ENCODE results near the gene TMEM169. TPM values are rescaled to one million over a fixed set of nuclear protein-coding genes. Genes with fewer than 3 reads are reported as not detected.
A peak's percentile ranks its signal among the peaks of the same experiment; 100 is the strongest.

TMEM169 gene
- total and polyA plus RNA-seq, 2 of the 13 experiments (the other 11 are each of a cell fraction or from before 2014, with no cell fraction given) = 1.5 to 4.5 TPM

DNA sequence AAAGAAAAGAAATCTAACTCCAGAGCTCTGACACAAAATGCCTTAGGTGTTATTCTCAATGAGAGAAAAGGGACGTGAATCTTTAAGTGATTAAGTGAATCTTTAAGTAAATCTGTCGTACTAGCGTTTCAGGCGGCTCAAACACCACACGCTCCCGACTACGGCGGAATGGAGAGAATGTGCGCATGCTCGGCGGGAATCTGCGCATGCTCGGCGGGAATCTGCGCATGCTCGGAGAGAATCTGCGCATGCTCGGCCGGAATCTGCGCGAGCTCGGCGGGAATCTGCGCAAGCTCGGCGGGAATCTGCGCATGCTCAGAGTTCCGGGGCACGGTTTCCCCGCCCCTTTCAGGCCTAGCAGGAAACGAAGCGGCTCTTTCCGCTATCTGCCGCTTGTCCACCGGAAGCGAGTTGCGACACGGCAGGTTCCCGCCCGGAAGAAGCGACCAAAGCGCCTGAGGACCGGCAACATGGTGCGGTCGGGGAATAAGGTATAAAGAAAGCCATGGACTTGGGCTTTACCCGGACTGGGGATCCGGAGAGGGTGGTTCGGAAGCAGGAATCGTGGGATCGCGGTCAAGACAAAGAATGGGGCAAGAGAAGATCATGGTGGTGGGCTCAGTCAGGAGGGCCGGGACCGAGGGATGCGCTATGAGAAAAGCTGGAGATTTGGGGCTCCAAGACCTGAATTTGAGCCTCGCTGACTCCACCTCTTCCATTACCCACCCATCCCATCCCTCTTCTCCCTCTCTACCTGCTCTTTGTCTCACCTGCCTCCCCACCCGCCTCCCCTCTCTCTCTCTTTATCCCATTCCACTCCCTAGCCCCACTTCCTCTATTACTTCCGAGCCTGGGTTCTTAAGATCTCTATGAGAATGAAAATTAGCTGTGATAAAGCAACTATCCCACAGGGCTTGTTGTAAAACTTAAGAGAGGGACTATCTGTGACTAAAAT is 27.5 kb downstream of the TMEM169 start, which contains the start of gene XRCC5 (continued):
- TF ChIP-seq, protein P1, sequence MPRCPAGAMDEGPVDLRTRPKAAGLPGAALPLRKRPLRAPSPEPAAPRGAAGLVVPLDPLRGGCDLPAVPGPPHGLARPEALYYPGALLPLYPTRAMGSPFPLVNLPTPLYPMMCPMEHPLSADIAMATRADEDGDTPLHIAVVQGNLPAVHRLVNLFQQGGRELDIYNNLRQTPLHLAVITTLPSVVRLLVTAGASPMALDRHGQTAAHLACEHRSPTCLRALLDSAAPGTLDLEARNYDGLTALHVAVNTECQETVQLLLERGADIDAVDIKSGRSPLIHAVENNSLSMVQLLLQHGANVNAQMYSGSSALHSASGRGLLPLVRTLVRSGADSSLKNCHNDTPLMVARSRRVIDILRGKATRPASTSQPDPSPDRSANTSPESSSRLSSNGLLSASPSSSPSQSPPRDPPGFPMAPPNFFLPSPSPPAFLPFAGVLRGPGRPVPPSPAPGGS (CRISPR knock-in tag; IDR thresholded peaks at IDR 0.05) = peak; percentile 96
- 0 out of 2 replicates have a peak, but pooled peaks have one; percentile 27 for TF ChIP-seq ZNF101 (CRISPR knock-in tag; IDR thresholded peaks at IDR 0.05; ENCODE audit: borderline replicate concordance, low read depth)
- TF ChIP-seq TOPORS (CRISPR knock-in tag; IDR thresholded peaks at IDR 0.05) = peak; percentile 83; the same call in 1 of the 2 replicates
- TF ChIP-seq ATF7 (IDR thresholded peaks at IDR 0.05) = no peak
- no peak for TF ChIP-seq ATF7 (CRISPR knock-in tag; IDR thresholded peaks at IDR 0.05)
- no peak; the same call in 1 of the 2 replicates for TF ChIP-seq FLYWCH1 (CRISPR knock-in tag; IDR thresholded peaks at IDR 0.05)
- peak; percentile 98 for TF ChIP-seq PHF20 (CRISPR knock-in tag; IDR thresholded peaks at IDR 0.05)
- peak; percentile 99 for TF ChIP-seq ZNF501 (CRISPR knock-in tag; IDR thresholded peaks at IDR 0.05)
- TF ChIP-seq ZSCAN12 (CRISPR knock-in tag; IDR thresholded peaks at IDR 0.05) = 0 out of 2 replicates have a peak, but pooled peaks have one; percentile 23
- TF ChIP-seq POLR2G (IDR thresholded peaks at IDR 0.05; ENCODE audit: low read depth, low read length) = peak; percentile 97
- TF ChIP-seq, protein P2, sequence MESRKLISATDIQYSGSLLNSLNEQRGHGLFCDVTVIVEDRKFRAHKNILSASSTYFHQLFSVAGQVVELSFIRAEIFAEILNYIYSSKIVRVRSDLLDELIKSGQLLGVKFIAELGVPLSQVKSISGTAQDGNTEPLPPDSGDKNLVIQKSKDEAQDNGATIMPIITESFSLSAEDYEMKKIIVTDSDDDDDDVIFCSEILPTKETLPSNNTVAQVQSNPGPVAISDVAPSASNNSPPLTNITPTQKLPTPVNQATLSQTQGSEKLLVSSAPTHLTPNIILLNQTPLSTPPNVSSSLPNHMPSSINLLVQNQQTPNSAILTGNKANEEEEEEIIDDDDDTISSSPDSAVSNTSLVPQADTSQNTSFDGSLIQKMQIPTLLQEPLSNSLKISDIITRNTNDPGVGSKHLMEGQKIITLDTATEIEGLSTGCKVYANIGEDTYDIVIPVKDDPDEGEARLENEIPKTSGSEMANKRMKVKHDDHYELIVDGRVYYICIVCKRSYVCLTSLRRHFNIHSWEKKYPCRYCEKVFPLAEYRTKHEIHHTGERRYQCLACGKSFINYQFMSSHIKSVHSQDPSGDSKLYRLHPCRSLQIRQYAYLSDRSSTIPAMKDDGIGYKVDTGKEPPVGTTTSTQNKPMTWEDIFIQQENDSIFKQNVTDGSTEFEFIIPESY (CRISPR knock-in tag; IDR thresholded peaks at IDR 0.05) = peak; percentile 49; the same call in 1 of the 2 replicates
- TF ChIP-seq RARA (CRISPR knock-in tag; IDR thresholded peaks at IDR 0.05) = peak; percentile 1; the same call in 1 of the 2 replicates
- peak; percentile 98 for TF ChIP-seq ZNF44 (CRISPR knock-in tag; IDR thresholded peaks at IDR 0.05)
